Measurements from ENCODE around the gene TM4SF18.

- TF ChIP-seq POLR2A (IDR thresholded peaks at IDR 0.05) (no peak), CTCF (IDR thresholded peaks at IDR 0.05) (no peak)
Measured at GRCh38 chr3:149317072-149317471, 16.4 kb downstream of the TM4SF18 start.

Data from body of pancreas (tissue), 4 donors.